Muscle layer of colon (tissue), 2 donors: ENCODE results near the gene UNC93B1.

ENCODE experiments used
- H3K27ac ChIP-seq: one replicate; pipeline ENCODE4 v1.7.0; 2013; ENCODE audit warnings: low read depth, mild to moderate bottlenecking, low read length, moderate library complexity
- H3K27me3 ChIP-seq, 2 donors: one replicate each; pipeline ENCODE4 v1.7.0; 2013; ENCODE audit warnings: low read length in 2 of 2, mild to moderate bottlenecking in 2 of 2; ENCODE audit not compliant: insufficient read depth in 2 of 2, control insufficient read depth in 1 of 2
- H3K36me3 ChIP-seq: one replicate; pipeline ENCODE4 v1.7.0; 2013; ENCODE audit warnings: mild to moderate bottlenecking, low read length; ENCODE audit not compliant: insufficient read depth
- H3K4me1 ChIP-seq: one replicate; pipeline ENCODE4 v1.7.0; 2013; ENCODE audit warnings: mild to moderate bottlenecking, low read length; ENCODE audit not compliant: insufficient read depth
- H3K4me3 ChIP-seq, 2 donors: one replicate each; pipeline ENCODE4 v1.7.0; 2013; ENCODE audit warnings: low read length in 2 of 2, low read depth in 1 of 2, mild to moderate bottlenecking in 1 of 2, moderate library complexity in 1 of 2
- H3K9ac ChIP-seq: one replicate; pipeline ENCODE4 v1.7.0; 2013; ENCODE audit warnings: low read length
- H3K9me3 ChIP-seq: one replicate; pipeline ENCODE4 v1.7.0; 2013; ENCODE audit warnings: mild to moderate bottlenecking, low read length
- donor health status: abdominal sarcoma.
- donor health status: Adenocarcinoma of cecum.

The UNC93B1 gene

GRCh38 chr11:68010090-68011041 is 6.5 kb upstream of the UNC93B1 start, which contains the start of gene ALDH3B1:
TSS of gene ALDH3B1 (plus strand) at chr11:68010327. CDS start at chr11:68015298, 4,971 bp downstream.
- Histone ChIP-seq H3K27ac (peak within 1 kb of the TSS; percentile 92), H3K4me3 (peak within 1 kb of the TSS; percentile 39 to 59), H3K9me3 (no peaks in the 10 kb centered on the region), H3K36me3 (no peaks in the 10 kb centered on the region), H3K4me1 (peaks cover 34% of the 10 kb centered on the region), H3K9ac (peak within 1 kb of the TSS; percentile 44), H3K27me3 (no peaks in the 10 kb centered on the region)

DNA sequence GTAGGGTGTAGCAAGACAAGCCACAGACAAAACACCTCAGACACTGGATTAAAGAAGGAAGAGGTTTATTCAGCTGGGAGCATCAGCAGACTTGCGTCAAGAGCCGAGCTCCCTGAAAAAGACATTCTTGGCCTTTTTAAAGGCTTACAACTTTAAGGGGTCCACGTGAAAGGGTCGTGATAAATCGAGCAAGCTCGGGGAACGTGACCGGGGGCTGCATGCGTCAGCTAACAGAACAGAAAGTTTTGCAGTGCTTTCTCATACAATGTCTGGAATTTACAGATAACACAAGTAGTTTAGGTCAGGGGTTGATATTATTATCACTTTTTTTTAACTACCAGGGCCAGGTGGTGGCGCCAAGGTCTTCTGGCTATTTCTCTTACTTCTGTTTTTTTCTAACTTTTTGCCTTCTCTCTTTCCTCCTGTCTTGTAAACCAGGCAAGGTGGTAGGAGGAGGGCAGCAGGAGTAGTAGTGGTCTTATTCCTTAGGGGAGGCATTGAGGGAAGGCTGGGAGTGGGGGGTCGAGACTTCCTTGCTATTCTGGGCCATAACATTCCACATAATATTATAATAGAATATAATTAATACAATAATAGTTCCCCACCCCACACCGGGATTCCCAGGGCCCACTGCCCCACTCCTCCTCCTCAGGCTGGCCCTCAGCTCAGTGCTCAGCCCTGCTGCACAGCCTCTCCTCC is 5.6 kb upstream of the UNC93B1 start:
- Histone ChIP-seq H3K9ac (no peak overlapping the region), H3K36me3 (no peaks in the 10 kb centered on the region), H3K27ac (peak overlapping the region; percentile 92), H3K4me1 (peaks cover 32% of the 10 kb centered on the region), H3K27me3 (no peaks in the 10 kb centered on the region), H3K9me3 (no peaks in the 10 kb centered on the region), H3K4me3 (no peak overlapping the region)

DNA sequence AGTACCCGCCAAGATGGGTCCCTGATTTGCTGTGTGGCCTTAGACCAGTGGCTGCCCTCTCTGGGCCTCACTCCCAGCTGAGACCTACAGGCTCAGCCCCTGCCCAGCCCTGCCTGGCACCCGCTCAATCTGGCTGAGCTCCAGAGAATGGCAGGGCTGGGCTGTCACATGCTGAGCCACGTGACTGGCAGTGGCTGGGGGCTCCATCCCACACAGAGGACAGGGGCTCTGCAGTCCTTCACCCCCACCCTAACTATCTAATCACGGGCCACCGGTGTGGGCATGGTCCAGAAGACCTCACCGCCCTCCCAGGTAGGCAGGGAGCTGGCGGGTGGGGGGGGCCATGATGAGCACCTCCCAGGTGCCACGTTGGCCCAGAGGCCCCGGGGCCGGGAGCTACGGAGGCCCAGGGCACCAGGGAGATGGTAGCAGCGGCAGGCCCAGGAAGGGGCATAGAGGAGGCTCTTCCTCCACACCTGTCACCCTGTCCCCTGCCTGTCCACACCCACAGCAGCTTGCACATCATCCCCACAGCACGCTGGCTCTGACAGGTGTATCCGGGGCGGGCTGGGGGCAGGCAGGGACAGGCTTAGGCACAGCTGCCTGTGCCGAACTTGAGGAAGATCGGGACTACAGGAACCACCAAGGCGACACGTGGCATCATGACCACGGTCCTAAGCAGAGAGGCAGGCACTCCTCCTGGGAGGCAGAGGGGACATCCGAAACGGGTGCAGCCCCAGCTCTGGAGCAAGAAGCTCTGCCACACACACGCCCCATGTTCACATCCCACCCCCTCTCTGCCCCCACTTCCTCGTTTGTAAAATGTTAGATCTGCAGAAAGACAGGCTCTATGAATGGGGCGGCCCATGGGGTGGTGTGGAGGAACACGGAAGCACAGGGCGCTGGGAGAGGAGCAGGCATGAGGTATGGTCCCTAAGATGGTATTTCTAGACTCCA is 4.8 kb upstream of the UNC93B1 start:
- H3K9ac ChIP-seq: no peak overlapping the region

DNA sequence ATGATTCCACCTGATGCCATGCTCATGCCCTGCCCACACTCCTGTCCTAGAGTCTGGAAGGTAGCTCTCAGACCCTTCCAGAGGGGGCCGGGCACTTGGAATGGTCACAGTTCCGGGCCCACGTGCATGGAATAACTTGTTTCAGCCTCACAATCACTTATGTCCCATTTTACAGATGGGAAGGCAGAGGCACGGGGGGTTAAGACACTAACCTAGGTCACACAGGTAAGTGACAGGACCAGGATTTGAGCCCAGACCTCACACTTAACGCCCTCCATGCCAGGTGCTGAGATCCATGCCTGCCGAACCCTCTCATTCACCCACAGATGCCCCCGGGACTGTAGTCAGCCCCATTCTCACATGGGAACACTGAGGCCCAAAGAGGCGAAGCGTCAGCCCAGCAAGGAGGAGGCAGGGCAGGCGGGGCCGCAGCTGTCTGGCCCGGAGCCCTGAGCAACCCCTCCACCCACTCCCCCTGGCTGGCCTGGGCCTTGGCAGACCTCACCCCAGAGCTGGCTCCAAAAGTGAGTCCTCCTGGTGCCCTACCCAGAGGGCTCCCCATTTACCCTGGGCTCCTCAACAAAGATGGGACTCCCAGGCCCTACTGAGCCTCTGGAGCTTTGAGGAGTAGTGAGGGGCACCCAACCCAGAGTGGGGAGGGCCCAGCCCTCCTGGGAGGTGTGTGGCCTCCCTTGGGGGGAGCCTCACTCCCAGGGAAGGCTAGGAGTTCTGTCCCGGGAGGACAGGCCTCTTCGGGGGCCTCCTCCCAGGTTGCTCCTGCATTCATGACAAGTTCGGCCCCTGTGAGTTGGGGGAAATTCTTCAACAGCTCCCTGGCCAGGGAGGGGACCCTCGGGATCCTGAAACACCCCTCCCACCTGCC is 3.8 kb upstream of the UNC93B1 start:
- Histone ChIP-seq H3K4me3 (no peak overlapping the region), H3K27ac (no peak overlapping the region), H3K36me3 (no peaks in the 10 kb centered on the region), H3K9ac (no peak overlapping the region), H3K27me3 (no peaks in the 10 kb centered on the region), H3K9me3 (no peaks in the 10 kb centered on the region), H3K4me1 (peaks cover 23% of the 10 kb centered on the region)

More for the DNA sequence above, 4.8 kb upstream of the UNC93B1 start:
- no peaks in the 10 kb centered on the region for H3K27me3 ChIP-seq
- H3K27ac ChIP-seq: no peak overlapping the region
- H3K9me3 ChIP-seq: no peaks in the 10 kb centered on the region
- H3K4me1 ChIP-seq: peaks cover 24% of the 10 kb centered on the region
- H3K36me3 ChIP-seq: no peaks in the 10 kb centered on the region
- no peak overlapping the region for H3K4me3 ChIP-seq

- no peaks in the 10 kb centered on the region for H3K27me3 ChIP-seq
- no peaks in the 10 kb centered on the region for H3K36me3 ChIP-seq
- H3K9me3 ChIP-seq: no peaks in the 10 kb centered on the region
- H3K9ac ChIP-seq: no peak overlapping the region
- H3K27ac ChIP-seq: no peak overlapping the region
- peaks cover 23% of the 10 kb centered on the region for H3K4me1 ChIP-seq
- H3K4me3 ChIP-seq: no peak overlapping the region
These were observed 2.8 kb upstream of the UNC93B1 start for GRCh38 chr11:68006606-68007166.

- Histone ChIP-seq H3K9me3 (no peaks in the 10 kb centered on the region), H3K9ac (no peak overlapping the region), H3K36me3 (no peaks in the 10 kb centered on the region), H3K27ac (no peak overlapping the region), H3K4me3 (peak overlapping the region in 1 of 2 donors; percentile 29), H3K27me3 (no peaks in the 10 kb centered on the region), H3K4me1 (peaks cover 7% of the 10 kb centered on the region)
These were observed 846 bp upstream of the UNC93B1 start for GRCh38 chr11:68004551-68005335.

DNA sequence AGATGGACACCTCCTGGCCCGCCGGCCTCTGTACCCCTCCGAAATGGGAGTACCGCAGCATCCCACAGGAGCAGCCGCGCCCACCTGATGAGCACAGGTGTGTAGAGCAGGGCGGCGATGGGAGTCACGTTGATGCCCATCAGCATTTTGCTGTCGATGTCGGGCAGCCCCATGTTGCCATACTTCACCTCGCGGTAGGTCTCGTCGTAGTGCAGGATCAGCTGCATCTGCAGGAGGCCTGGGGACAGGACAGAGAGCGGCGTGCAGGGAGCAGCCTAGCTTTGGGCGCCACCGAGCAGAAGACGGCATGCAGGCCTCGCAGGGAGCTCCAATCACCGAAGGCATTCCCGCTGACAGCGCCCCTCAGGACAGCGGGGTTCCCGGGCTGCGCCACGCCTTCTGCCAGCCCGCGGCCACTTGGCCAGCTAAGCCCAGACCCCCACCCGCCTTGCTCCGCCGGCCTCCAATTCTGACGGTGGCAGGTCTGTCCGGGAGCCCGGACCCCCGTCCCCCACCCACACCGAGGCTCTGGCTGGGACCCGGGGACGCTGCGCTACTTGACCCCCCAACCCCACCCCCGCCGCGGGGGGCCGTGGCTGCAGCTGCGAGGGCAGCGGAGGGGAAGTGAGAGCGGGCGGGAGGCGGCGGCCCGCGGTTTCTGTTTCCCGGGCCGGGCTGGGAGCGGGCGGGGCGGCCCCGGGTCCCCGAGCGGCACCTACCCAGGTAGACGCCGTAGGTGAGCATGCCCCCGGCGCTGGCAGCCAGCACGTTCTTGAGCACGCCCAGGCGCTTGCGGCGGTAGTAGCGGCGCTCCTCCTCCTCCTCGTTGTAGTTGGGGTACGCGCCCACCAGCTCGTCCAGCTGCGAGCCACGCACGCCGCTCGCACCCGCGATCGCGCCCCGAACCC is 705 bp downstream of the UNC93B1 start:
- H3K27me3 ChIP-seq: no peaks in the 10 kb centered on the region
- H3K36me3 ChIP-seq: no peaks in the 10 kb centered on the region
- H3K9me3 ChIP-seq: no peaks in the 10 kb centered on the region
- peak overlapping the region; percentile 14 for H3K27ac ChIP-seq
- no peak overlapping the region for H3K9ac ChIP-seq
- no peaks in the 10 kb centered on the region for H3K4me1 ChIP-seq
- H3K4me3 ChIP-seq: peak overlapping the region; percentile 43 to 54

GRCh38 chr11:68002575-68002937 is 1.3 kb downstream of the UNC93B1 start:
- Histone ChIP-seq H3K4me1 (no peaks in the 10 kb centered on the region), H3K36me3 (no peaks in the 10 kb centered on the region), H3K27me3 (no peaks in the 10 kb centered on the region), H3K9me3 (no peaks in the 10 kb centered on the region), H3K9ac (no peak overlapping the region), H3K27ac (no peak overlapping the region), H3K4me3 (no peak overlapping the region)

GRCh38 chr11:67999704-68000103 is 4.2 kb downstream of the UNC93B1 start:
- H3K27me3 ChIP-seq: no peaks in the 10 kb centered on the region
- no peaks in the 10 kb centered on the region for H3K36me3 ChIP-seq
- H3K9me3 ChIP-seq: no peaks in the 10 kb centered on the region
- H3K9ac ChIP-seq: no peak overlapping the region
- H3K4me3 ChIP-seq: no peak overlapping the region
- H3K27ac ChIP-seq: no peak overlapping the region
- no peaks in the 10 kb centered on the region for H3K4me1 ChIP-seq
